Mammary epithelial cell (primary cell): Measurements from ENCODE around the gene ANO4.

Source experiments
- EZH2 ChIP-seq: IDR thresholded peaks from 2 replicates; pipeline ENCODE4 v1.6.1; 2012; ENCODE audit warnings: low read length, inconsistent platforms, borderline replicate concordance
- TF ChIP-seq, protein P1 (sequence below), 2 donors: IDR thresholded peaks in 1 of 2; conservative IDR thresholded peaks in 1 of 2; 2 replicates each; pipeline ENCODE4 v1.5.1; 2011 to 2012; ENCODE audit warnings: inconsistent platforms in 2 of 2, low read length in 2 of 2, mild to moderate bottlenecking in 2 of 2, control low read depth in 1 of 2, low read depth in 1 of 2; ENCODE audit not compliant: insufficient read depth in 1 of 2; ENCODE audit errors: extremely low read depth in 1 of 2

DNA sequence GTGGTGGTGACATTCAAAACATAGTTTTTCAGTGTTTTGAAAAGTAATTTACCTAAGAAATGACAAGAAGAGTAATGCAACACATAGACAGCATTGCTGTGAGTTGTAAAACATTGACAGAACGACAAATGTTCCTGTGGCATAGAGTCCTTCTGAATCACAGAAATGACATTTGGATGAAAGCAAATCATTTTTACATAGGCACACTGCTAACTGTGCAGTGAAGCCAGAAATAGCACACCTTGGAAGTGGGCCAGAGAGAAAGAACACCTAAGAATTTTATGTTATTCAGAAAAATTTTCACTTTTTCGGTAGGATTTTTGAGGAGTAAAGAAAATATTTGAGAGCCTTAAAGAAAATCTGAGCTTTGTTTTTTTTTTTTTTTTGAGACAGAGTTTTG is 100.6 kb downstream of the ANO4 start:
- TF ChIP-seq EZH2 = no peak
- TF ChIP-seq, protein P1, sequence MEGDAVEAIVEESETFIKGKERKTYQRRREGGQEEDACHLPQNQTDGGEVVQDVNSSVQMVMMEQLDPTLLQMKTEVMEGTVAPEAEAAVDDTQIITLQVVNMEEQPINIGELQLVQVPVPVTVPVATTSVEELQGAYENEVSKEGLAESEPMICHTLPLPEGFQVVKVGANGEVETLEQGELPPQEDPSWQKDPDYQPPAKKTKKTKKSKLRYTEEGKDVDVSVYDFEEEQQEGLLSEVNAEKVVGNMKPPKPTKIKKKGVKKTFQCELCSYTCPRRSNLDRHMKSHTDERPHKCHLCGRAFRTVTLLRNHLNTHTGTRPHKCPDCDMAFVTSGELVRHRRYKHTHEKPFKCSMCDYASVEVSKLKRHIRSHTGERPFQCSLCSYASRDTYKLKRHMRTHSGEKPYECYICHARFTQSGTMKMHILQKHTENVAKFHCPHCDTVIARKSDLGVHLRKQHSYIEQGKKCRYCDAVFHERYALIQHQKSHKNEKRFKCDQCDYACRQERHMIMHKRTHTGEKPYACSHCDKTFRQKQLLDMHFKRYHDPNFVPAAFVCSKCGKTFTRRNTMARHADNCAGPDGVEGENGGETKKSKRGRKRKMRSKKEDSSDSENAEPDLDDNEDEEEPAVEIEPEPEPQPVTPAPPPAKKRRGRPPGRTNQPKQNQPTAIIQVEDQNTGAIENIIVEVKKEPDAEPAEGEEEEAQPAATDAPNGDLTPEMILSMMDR (conservative IDR thresholded peaks at IDR 0.05 in 1 of 2, IDR thresholded peaks at IDR 0.05 in 1 of 2; ENCODE audit: extremely low read depth in 1 of 2, insufficient read depth in 1 of 2, low read depth in 1 of 2, low read length in 2 of 2) = no peak
